ENCODE results near the gene CBX6.
A peak's percentile ranks its signal among the peaks of the same experiment; 100 is the strongest.
"Not testable (repeated sequence)": the region's sequence is repeated elsewhere in the genome, so short reads cannot be mapped to it uniquely, and the experiment has no call there.

The CBX6 gene

DNA sequence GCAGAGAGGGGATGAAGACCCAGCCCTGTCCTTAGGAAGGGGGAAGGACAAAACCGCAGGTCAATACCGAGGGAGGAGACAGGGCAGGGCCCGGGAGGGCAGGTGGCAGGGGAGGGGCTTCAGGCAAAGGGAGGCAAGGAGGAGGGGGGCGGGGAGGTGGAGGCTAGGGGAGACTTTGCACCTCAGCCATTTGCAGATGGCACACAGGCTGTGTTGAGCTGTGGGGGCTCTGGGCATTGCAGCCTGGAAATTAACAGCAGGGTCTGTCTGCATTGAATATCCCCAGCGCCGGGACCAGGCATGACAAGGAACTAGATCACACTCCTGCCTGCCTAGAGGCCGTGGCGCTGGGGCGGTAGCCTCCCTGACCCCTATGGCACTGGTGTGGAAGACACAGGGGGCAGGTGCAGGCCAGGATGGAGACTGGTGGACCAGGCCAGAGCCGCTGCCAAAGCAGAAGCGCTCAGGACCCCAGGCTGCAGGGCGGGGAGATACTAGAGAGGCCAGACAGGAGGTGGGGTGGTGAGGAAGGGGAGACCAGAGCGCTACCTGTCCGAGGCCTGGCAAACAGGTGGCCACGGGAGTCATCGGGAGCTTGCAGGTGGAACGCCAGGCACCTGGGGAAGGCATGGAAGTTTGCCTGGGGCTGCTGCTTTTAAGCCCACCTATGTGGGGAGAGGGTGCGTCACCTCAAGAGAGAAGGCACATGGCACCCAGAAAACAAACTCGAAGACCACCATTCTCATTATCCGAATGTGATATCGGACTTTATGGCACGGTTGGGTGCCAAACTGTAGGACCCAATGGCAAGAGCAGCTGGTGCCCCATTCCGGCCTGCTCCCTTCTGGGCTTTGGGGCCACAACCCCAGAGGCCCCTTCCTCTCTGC, 11.5 kb downstream of the CBX6 start:
- no peak for DNase-seq

- DNase-seq: no peak
These were observed 12.3 kb downstream of the CBX6 start for GRCh38 chr22:38859581-38860282.

GRCh38 chr22:38858492-38858891, 13.5 kb downstream of the CBX6 start:
- DNase-seq: no peak

- not testable (repeated sequence) for DNase-seq
These were observed 17.5 kb downstream of the CBX6 start for GRCh38 chr22:38854476-38854875.

DNA sequence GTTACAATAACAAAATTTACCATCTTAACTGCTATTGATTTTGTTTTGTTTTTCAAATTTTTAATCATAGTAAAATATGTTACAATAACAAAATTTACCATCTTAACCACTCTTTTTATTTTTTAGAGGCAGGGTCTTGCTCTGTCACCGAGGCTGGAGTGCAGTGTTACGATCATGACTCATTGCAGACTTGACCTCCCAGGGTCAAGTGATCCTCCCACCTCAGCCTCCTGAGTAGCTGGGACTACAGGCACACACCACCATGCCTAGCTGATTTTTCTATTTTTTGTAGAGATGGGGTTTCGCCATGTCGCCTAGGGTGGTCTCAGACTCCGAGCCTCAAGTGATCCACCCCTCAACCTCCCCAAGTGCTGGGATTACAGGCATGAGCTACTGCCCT, 18.1 kb downstream of the CBX6 start:
- not testable (repeated sequence) for DNase-seq

- no peak for DNase-seq
These were observed 18.8 kb downstream of the CBX6 start for GRCh38 chr22:38853196-38853651.

- DNase-seq: no peak
These were observed 19.5 kb downstream of the CBX6 start for GRCh38 chr22:38852522-38852921.

DNA sequence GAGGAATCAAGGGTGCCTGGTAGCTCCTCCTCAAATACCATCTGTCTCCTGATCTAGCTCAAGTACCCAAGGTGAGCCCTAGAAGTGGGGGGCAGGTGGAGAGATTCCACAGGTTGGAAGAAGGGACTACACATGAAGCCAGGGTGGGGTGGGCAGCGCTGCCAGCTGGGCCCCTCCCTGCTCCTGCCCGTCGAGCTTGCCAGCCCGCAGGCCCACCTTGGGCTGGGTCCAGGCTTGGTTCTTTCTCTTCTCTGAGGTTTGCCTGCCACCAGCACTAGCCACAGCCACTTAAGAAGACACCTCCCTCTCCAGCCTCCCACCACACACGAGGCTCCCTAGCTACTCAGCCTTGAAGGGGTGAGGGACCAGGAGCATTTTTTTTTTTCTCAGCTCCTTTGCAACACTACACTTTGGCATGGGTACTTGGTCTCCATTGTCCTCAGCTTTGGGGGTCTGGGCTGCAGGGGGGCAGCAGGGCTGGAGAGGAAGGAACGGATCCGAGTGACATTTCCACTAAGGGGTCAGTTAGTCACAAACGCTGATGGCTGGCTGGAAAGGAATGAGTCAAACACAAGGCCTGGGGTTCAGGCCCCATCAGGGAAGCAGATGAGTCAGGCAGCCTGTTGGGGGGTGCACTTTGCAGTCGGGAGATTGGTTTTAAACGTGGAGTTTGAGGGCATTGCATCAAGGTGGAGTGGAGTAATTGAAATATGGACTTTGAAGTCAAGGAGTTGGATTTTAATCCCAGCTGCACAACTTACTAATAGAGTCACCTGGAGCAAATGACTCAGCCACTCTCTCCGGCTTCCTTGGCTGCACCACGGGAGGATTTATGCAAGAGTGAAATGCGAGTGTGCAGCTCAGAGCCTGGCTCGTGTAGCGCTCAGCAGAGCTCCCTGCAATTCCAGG, 20.8 kb downstream of the CBX6 start:
- DNase-seq: no peak

DNA sequence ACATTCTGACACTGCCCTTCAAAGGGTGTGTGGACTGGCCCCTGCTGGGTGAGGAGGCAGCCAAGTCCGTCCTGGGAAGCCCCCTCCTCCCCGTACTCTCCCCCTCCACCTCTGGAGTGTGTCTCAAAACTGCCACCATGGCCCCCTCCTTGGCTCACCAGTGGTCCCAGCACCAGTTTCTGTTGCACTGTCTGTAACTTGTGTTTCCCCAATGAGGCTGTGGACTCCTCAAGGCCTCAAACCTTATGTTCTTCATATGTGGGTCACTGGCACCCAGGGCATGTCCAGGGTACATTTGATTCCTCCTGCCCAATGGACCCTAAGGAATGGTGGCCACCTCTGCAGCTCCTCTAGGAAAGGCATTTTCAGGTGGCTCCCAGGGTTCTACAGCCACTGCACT, 21.6 kb downstream of the CBX6 start:
- DNase-seq: no peak

GRCh38 chr22:38849811-38850210, 22.2 kb downstream of the CBX6 start:
- DNase-seq: no peak

GRCh38 chr22:38846412-38846811, 25.6 kb downstream of the CBX6 start:
- no peak for DNase-seq

- no peak for DNase-seq
These were observed 26.8 kb downstream of the CBX6 start for GRCh38 chr22:38845004-38845740.

GRCh38 chr22:38844315-38845003, 27.6 kb downstream of the CBX6 start:
- no peak for DNase-seq

DNA sequence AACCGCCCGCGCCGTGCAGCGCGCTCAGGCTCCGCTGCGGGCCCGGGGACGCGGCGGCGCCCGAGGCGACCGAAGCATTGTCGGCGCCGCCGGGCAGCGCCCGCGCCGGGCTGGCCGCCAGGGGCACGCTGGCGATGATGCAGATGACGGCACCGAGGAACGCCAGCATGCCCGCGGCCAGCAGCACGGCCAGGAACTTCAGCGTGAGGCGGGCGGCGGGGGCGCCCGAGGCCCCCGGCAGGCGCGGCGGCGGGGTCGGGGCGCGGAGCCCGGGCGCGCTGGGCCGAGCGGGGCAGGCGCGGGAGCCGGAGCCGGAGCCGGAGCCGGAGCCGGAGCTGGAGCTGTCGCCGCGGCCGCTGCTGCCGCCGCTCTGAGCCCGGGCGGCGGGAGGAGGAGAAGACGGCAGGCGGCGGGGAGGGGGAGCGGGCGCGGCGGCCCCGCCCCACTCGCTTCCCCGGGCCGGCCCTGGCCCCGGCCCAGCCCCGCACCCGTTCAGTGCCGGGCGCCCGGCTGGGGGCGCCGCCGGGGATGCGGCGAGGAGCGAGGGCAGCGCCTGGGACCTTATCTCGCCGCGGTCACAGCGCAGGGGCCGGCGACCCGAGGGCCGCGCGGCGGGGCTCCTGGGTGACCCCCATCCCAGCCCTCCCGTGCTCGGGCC, 28.2 kb downstream of the CBX6 start, which contains the start of gene NPTXR:
Gene NPTXR (minus strand): TSS at position 372 of the 658 bp plus-strand sequence.
- DNase-seq: peak; percentile 61

- peak; percentile 78 for DNase-seq
These were observed 28.8 kb downstream of the CBX6 start for GRCh38 chr22:38843201-38843656.

- no peak for DNase-seq
These were observed 29.4 kb downstream of the CBX6 start for GRCh38 chr22:38842512-38843200.

DNA sequence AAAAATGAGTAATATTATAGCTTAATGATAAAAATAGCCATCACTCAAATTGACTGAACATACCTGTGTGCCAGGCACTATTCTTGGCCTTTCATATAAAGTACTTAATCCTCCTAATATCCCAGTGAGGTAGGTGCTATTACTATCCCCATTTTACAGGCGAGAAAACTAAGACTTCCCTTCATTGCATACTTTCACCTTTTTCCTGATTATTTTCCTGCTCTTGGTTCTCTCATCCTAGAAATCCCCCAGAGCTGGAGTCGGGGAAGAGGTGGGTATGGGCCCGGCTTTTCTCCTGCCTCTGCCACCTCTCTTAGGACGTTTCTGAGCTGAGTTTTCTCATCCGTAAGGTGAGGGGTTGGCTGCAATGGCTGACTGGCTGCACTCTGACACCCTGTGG, 30.4 kb downstream of the CBX6 start:
- DNase-seq: no peak

DNA sequence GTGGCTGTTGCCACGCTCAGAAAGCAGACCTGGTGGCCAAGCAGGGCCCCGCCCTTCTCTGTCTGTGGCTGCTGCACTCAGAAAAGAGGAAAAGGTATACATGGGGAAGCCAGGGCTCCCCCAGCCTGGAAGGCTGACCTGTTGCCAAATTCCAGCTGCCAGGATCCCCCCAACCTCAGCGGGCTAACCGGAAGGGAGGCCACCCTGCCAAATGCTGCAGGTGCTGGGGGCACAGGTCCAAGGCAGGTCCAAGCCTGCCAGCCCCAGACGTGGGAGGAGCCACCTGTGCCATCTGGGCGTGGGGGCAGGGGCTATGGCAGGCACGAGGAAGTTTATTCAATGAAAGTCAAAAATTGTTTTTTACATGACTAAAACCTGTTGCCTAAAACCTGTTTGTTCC, 30.8 kb downstream of the CBX6 start:
- no peak for DNase-seq

- DNase-seq: no peak
These were observed 31.9 kb downstream of the CBX6 start for GRCh38 chr22:38840129-38840528.

DNA sequence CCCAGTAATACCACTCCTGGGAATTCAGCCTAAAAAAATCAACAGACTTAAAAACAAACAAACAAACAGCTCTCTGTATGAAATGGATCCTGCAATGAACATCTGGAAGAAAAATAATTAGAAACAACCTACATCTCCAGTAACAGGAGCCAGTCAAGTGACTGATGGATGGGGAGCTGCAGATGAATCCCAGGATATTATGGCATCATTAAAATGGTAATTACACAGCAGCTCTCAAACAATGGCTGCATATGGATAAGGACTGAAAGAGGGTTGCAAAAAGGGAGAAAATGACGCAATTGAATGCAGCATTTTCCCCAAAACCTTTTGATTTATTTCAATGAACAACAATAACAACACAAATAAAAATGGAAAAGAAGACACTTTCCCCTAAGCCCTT, 32.3 kb downstream of the CBX6 start:
- no peak for DNase-seq

All from hematopoietic multipotent progenitor cell treated with erythropoietin and hydrocortisone succinate and interleukin-3 and kit ligand, for 4 days (in vitro differentiated cells).